ENCODE results near the gene TGFBR3. TPM values are rescaled to one million over a fixed set of nuclear protein-coding genes. Genes with fewer than 3 reads are reported as not detected.

Gene TGFBR3
- total and polyA plus RNA-seq, 2 of the 8 experiments (the other 6 are each of a cell fraction or from before 2014, with no cell fraction given): 2.0 to 6.1 TPM

DNA sequence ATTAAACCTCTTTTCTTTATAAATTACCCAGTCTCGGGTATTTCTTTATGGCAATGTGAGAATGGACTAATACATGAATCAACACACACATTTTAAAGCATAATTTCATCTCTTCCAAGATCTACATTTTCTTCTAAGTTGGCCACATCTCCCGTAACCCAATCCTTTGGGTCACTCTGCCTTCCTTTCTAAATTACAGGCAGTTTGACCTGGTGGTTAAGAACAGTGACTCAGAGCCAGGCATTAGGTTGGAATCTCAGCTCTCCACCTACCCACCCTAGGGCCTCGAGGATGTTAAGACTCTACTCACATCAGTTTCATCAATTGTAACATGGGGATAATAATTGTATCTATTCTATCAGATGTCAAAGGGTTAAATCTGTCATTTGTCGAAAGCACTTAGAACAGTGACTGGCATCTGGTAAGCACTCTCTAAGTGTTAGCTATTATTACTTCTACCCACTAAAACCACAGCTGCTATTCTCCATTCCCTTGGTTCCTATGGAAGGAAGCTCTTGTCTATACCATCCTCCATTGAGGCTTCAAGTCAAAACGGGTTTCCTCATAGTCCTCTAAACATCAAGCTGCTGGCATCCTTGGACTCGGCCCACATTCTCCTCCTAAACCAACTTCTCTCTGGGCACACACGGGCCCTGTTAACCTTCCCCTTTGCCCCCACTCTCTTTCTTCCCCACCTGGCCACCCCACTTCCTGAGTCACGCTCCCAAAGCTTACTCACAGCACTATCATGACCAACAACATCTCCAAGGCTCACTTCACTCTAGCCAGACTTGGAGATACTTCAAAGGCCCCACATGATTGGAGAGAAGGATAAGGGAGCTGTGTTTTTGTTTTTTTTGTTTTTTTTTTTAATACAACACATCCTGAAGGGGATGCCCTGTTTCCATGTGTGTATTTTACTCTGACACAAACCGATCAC lies 116.9 kb downstream of the TGFBR3 start:
- WGBS, 2 experiments (ENCODE audit: extremely low coverage in 1 of 2, insufficient coverage in 1 of 2, insufficient read length in 1 of 2, insufficient replicate concordance in 2 of 2, low coverage in 1 of 2, low lambda C conversion rate in 2 of 2, missing lambda C conversion rate in 1 of 2): 88% methylated on average over 9 of the region's 9 CpGs; no CpG with 5 or more reads in 1 of the 2 experiments
- Histone ChIP-seq H3K56ac (replicated peaks; ENCODE audit: insufficient read length, low read depth, low read length) (no peak overlapping the region), H3K9ac (replicated peaks in 1 of 4; ENCODE audit: extremely low read depth in 1 of 4, low read depth in 3 of 4, low read length in 3 of 4) (no peak overlapping the region), H3K14ac (ENCODE audit: insufficient read length) (no peak overlapping the region), H2BK20ac (ENCODE audit: low read length) (no peak overlapping the region), H2BK12ac (ENCODE audit: low read depth, low read length) (no peak overlapping the region), H3K23ac (ENCODE audit: insufficient read length) (no peak overlapping the region), H2AFZ (ENCODE audit: low read length) (no peak overlapping the region), H2AK5ac (ENCODE audit: low read depth, low read length) (no peak overlapping the region), H3K36me3 (ENCODE audit: control insufficient read depth in 2 of 4, insufficient read depth in 4 of 4, low read length in 3 of 4) (no peaks in the 10 kb centered on the region), H4K8ac (ENCODE audit: extremely low read depth, insufficient read depth, low read length) (no peak overlapping the region), H3K79me2 (ENCODE audit: control insufficient read depth in 1 of 2, insufficient read depth in 2 of 2, low read length in 2 of 2) (no peaks in the 10 kb centered on the region), H3K27me3 (replicated peaks in 1 of 4; ENCODE audit: control insufficient read depth in 3 of 4, extremely low read depth in 1 of 4, insufficient read depth in 3 of 4, low read length in 3 of 4) (no peaks in the 10 kb centered on the region), H3K9me3 (ENCODE audit: insufficient read depth in 2 of 2, low read depth in 1 of 2, low read length in 1 of 2) (no peaks in the 10 kb centered on the region), H2BK15ac (ENCODE audit: low read length) (no peak overlapping the region), H3K79me1 (ENCODE audit: low read depth, low read length) (no peaks in the 10 kb centered on the region), H2BK120ac (replicated peaks; ENCODE audit: low read depth, low read length) (no peak overlapping the region), H3K18ac (ENCODE audit: extremely low read depth, low read length) (no peak overlapping the region; the same call in 1 of the 2 replicates), H2BK5ac (ENCODE audit: low read depth, low read length) (no peak overlapping the region), H3K23me2 (ENCODE audit: low read depth, low read length) (no peaks in the 10 kb centered on the region), H3K4me1 (replicated peaks in 1 of 4; ENCODE audit: control insufficient read depth in 3 of 4, insufficient read depth in 4 of 4, low read length in 3 of 4) (peaks cover 0 to 3% (median 0%) of the 10 kb centered on the region in 4 experiments; a peak in 2 of 7 replicates), H3K4me3 (ENCODE audit: extremely low read depth in 1 of 4, insufficient read depth in 2 of 4, low read depth in 3 of 4, low read length in 4 of 4) (no peak overlapping the region), H3K27ac (ENCODE audit: low read depth, low read length) (no peak overlapping the region), H3K4ac (replicated peaks; ENCODE audit: insufficient read length, low read depth, low read length) (no peak overlapping the region), H3K4me2 (ENCODE audit: insufficient read depth in 1 of 2, low read depth in 2 of 2, low read length in 2 of 2) (no peak overlapping the region), H4K5ac (ENCODE audit: insufficient read length, low read depth, low read length) (no peak overlapping the region), H4K91ac (replicated peaks; ENCODE audit: insufficient read length, low read length) (no peak overlapping the region), H4K20me1 (replicated peaks in 1 of 2; ENCODE audit: control insufficient read depth in 1 of 2, insufficient read depth in 2 of 2, low read length in 2 of 2) (no peaks in the 10 kb centered on the region)
- ChIA-PET POLR2A (ENCODE audit: partially characterized antibody) (no interaction called here), CTCF (ENCODE audit: partially characterized antibody) (interaction anchor here (0.6 kb wide), 1 partner anchor 17 kb away, joined by 3 read pairs; no protein-coding TSS in a partner anchor)
- FAIRE-seq (no peak), DNase-seq (ENCODE audit: low read depth in 1 of 2, low spot score in 2 of 2) (no peak)
- TF ChIP-seq POLR2A (IDR thresholded peaks at IDR 0.05; ENCODE audit: control extremely low read depth in 1 of 2, low read depth in 2 of 2, low read length in 2 of 2) (no peak), CTBP2 (IDR thresholded peaks at IDR 0.05; ENCODE audit: borderline replicate concordance, insufficient read depth, insufficient read length, low read length) (no peak), SIN3A (conservative IDR thresholded peaks at IDR 0.05 in 1 of 2, IDR thresholded peaks at IDR 0.05 in 1 of 2; ENCODE audit: low read depth in 1 of 2, low read length in 2 of 2) (no peak), GABPA (IDR thresholded peaks at IDR 0.05; ENCODE audit: borderline replicate concordance, insufficient read depth, low read length) (no peak), KDM1A (IDR thresholded peaks at IDR 0.05; ENCODE audit: borderline replicate concordance, low read length) (no peak), YY1 (IDR thresholded peaks at IDR 0.05; ENCODE audit: low read depth, low read length) (no peak), SIRT6 (IDR thresholded peaks at IDR 0.05; ENCODE audit: low read length) (no peak), EGR1 (IDR thresholded peaks at IDR 0.05; ENCODE audit: borderline replicate concordance, low read depth, low read length) (no peak), TAF1 (IDR thresholded peaks at IDR 0.05; ENCODE audit: low read depth, low read length) (no peak)
- TF ChIP-seq, protein P1, sequence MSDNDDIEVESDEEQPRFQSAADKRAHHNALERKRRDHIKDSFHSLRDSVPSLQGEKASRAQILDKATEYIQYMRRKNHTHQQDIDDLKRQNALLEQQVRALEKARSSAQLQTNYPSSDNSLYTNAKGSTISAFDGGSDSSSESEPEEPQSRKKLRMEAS (IDR thresholded peaks at IDR 0.05): no peak
- TF ChIP-seq, protein P2, sequence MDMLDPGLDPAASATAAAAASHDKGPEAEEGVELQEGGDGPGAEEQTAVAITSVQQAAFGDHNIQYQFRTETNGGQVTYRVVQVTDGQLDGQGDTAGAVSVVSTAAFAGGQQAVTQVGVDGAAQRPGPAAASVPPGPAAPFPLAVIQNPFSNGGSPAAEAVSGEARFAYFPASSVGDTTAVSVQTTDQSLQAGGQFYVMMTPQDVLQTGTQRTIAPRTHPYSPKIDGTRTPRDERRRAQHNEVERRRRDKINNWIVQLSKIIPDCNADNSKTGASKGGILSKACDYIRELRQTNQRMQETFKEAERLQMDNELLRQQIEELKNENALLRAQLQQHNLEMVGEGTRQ (IDR thresholded peaks at IDR 0.05; ENCODE audit: low read length): no peak

Data from H1 (cell line).